Measurements from ENCODE around the gene CACNA1A.

DNA sequence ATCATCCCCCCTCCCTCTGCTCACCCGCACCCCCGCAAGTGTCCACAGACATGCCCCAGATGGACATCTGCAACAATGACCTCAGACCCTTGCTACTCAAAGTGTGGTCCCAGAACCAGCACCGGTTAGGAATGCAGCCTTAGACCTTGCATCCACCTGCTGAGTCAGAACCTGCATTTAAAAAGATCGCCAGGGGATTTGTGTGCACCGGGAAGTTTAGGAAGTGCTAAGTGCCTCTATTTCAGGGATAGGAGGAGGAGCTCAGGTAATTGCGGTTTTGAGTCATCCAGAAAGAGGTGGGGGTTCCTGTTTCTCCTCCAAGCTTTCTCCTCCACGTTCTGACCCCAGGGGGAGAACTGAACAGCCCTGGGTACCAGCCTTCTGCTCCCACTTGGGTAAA is 46.2 kb downstream of the CACNA1A start:
- TF ChIP-seq POLR2A (IDR thresholded peaks at IDR 0.05) (no peak), POLR2AphosphoS5 (IDR thresholded peaks at IDR 0.05; ENCODE audit: insufficient read depth in 1 of 2, low read depth in 1 of 2) (no peak)
- TF ChIP-seq, protein P1, sequence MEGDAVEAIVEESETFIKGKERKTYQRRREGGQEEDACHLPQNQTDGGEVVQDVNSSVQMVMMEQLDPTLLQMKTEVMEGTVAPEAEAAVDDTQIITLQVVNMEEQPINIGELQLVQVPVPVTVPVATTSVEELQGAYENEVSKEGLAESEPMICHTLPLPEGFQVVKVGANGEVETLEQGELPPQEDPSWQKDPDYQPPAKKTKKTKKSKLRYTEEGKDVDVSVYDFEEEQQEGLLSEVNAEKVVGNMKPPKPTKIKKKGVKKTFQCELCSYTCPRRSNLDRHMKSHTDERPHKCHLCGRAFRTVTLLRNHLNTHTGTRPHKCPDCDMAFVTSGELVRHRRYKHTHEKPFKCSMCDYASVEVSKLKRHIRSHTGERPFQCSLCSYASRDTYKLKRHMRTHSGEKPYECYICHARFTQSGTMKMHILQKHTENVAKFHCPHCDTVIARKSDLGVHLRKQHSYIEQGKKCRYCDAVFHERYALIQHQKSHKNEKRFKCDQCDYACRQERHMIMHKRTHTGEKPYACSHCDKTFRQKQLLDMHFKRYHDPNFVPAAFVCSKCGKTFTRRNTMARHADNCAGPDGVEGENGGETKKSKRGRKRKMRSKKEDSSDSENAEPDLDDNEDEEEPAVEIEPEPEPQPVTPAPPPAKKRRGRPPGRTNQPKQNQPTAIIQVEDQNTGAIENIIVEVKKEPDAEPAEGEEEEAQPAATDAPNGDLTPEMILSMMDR (IDR thresholded peaks at IDR 0.05): no peak
